Gastrocnemius medialis (tissue), 4 donors: ENCODE results near the gene PRDX5.

Source experiments
- CTCF ChIP-seq, 5 experiments: fragments of 450-650 bp in 3 of 5; fragments of 200-600 bp in 2 of 5; sonication (generic) in 2 of 5; IDR thresholded peaks in 4 of 5; conservative IDR thresholded peaks in 1 of 5; 1 replicate in 4 of 5; 2 replicates in 1 of 5; pipeline ENCODE4 v1.5.1; 2016 to 2019; ENCODE audit warnings: antibody characterized with exemption in 5 of 5, mild to moderate bottlenecking in 3 of 5, moderate library complexity in 3 of 5
- POLR2A ChIP-seq, 2 donors: fragments of 450-650 bp; IDR thresholded peaks; one replicate each; pipeline ENCODE4 v1.6.1; 2017; ENCODE audit warnings: antibody characterized with exemption in 2 of 2, mild to moderate bottlenecking in 2 of 2, moderate library complexity in 2 of 2

- TF ChIP-seq CTCF (IDR thresholded peaks at IDR 0.05 in 4 of 5, conservative IDR thresholded peaks at IDR 0.05 in 1 of 5) (no peak), POLR2A (IDR thresholded peaks at IDR 0.05) (no peak)
Observed at GRCh38 chr11:64281957-64282770, 35.8 kb upstream of the PRDX5 start.
